CD4-positive, alpha-beta T cell treated with Interleukin-2 at 100 ng/mL for 4 hours (primary cell): ENCODE data around the gene XRCC3.

ENCODE experiments used
- DNase-seq: peaks from one replicate; pipeline ENCODE4 v3.0.0-alpha.2; 2020; ENCODE audit warnings: low spot score

Gene XRCC3

GRCh38 chr14:103725739-103726395, 10.6 kb upstream of the XRCC3 start:
- no peak for DNase-seq

- DNase-seq = no peak
Observed at GRCh38 chr14:103725001-103725682, 9.9 kb upstream of the XRCC3 start.

DNA sequence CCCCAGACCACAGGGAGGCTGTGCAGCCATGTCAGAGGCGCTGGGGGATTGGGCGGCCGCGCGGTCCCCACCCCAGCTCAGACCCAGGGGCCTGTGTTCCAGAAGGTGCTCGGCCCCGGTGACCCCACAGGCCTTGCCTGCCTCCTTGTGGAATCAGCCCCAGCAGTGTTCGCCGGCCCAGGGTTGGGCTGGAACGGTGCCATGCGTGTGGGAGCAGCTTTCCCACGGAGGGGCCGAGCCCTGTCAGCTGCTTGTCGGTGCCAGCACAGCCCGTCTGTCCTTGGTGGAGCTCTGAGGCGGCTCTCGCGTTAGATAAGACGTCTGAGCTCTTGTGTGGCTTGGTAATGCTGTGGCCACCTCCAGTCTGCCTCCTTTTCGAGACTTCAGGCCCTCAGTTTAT, 8.9 kb upstream of the XRCC3 start:
- DNase-seq = no peak

DNA sequence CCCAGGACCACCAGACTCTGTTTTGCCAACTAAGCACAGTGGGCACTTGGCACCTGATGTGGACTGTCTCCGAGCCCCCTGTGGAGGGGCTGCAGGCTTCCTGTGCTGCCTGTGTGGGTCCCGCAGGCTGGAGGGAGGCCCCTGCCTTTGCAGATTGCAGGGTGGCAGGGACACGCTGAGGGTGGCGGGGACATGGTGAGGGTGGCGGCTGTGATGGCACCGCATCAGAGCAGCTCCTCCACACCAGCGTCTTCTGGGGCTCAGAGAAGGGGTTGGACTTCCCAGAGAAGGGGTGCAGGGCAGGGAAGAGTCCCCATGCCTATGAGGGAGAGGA, 8.5 kb upstream of the XRCC3 start:
- DNase-seq = no peak

DNA sequence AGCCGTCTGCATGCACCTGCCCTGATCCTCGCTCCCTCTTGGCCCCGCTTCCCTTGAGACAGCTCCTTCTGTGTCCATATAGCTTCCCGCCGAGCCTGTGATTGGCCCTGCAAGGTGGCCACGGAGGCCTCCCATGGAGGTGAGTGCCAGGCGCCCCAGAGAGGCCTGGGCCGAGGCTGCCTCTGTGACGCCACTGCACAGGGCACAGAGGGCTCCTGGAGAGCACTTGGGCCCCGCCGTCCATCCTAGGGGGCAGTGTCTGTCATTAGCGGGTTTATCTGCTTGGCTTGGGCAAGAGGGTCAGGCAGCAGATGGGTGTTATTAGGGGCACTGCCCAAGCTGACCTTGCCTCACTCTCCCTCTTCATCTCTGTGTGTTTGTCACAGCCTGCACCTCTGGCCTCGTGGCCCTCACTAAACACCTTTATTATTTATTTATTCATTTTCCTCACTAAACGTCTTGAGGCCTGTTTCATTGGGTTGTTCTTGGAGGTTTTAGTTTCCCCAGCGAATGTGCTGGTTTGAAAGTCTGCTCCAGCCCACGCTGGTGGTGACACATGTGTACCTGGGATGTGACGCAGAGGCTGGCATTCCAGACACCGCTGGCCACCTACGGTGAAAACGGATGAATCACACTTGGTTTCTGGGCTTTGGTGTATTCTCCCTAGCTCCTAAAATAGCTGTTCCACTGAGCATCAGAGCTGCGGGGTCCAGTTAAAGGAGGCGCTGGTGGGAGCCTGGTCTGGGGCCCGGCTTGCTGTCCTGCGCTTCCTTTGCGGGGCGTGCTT, 6.3 kb upstream of the XRCC3 start:
- no peak for DNase-seq

- DNase-seq = no peak
Observed at GRCh38 chr14:103719751-103720150, 4.5 kb upstream of the XRCC3 start.

DNA sequence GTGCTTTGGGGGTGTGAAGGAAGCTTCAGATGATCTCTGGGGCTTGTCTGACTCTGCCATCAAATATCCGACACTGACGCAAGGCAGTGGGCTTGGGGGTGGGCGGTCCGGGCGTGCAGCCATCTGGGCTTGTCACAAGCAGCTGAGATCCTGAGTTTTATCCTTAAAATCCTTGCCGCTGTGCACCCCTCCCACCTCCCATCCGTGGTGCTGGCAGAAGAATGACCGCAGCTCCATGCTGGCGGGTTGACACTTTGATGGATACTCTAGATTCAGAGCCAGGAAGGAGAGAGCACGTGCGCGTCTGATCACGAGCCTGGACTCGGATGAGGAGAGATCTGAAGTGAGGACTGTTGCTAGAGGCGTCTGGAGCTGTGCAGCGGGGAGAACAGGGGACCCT, 3.3 kb upstream of the XRCC3 start:
- no peak for DNase-seq

GRCh38 chr14:103716899-103717411, 1.7 kb upstream of the XRCC3 start:
- no peak for DNase-seq

- no peak for DNase-seq
Observed at GRCh38 chr14:103716091-103716801, 995 bp upstream of the XRCC3 start.

- DNase-seq = no peak
Observed at GRCh38 chr14:103714063-103714724, 1.1 kb downstream of the XRCC3 start.

DNA sequence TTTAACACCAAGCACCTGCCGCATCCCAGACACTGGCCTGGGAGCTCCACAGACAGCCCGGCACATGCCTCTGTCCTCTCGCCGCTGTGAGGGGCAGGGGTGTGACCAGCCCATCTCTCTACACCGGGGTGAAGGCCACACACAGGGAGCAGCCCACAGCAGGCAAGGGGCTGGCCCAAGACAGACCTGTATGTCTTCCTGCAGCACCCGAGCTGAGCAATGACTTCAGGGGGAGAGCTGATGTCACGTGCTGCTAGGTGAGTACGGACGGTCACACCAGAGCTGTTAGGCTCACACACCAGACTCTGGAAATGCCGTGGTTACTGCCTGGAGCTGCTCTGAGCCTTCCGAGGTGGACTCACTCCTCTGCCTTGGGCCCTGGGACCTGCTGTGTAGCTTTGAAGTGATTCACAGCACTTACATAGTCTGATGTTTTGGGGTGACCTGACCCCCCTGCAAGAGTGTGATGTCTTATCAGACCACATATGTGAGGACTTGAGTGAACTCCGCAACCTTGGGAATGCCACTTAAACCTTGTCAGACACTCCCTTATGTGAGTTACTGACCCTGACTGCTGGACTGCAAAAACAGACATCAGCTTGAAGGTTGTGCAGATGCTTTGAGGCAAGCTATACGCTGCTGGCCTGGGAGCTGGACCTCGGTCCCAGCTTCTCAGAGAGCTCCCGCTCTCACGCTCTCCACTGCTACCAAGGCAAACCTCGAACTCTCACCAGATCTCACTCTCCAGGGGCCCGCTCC, 1.8 kb downstream of the XRCC3 start:
- no peak for DNase-seq

GRCh38 chr14:103712633-103713247, 2.5 kb downstream of the XRCC3 start:
- DNase-seq = no peak

- DNase-seq = no peak
Observed at GRCh38 chr14:103711516-103712431, 3.5 kb downstream of the XRCC3 start.

- no peak for DNase-seq
Observed at GRCh38 chr14:103710771-103711377, 4.4 kb downstream of the XRCC3 start.

- DNase-seq = no peak
Observed at GRCh38 chr14:103709814-103710213, 5.4 kb downstream of the XRCC3 start.

DNA sequence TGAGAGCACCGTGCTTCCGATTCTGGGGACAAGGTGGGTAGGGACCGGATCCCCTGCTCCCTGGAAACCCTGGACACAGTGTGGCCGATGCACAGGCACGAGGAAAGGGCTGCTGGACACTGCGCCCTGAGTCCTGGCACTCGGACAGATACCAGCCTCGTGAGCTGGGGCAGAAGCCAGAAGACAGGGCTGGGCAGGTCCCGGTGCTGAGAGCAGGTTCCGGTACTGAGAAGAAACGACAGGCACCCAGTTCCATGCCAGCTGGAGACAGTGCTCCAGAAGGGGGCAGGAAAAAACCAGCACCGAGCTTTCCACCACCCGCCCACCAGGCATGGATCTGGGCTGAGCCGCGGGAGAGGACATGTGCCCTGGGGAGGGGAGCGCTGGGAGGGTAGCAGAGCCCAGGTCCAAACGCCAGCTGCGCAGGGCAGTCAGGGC, 6.5 kb downstream of the XRCC3 start:
- DNase-seq = no peak

DNA sequence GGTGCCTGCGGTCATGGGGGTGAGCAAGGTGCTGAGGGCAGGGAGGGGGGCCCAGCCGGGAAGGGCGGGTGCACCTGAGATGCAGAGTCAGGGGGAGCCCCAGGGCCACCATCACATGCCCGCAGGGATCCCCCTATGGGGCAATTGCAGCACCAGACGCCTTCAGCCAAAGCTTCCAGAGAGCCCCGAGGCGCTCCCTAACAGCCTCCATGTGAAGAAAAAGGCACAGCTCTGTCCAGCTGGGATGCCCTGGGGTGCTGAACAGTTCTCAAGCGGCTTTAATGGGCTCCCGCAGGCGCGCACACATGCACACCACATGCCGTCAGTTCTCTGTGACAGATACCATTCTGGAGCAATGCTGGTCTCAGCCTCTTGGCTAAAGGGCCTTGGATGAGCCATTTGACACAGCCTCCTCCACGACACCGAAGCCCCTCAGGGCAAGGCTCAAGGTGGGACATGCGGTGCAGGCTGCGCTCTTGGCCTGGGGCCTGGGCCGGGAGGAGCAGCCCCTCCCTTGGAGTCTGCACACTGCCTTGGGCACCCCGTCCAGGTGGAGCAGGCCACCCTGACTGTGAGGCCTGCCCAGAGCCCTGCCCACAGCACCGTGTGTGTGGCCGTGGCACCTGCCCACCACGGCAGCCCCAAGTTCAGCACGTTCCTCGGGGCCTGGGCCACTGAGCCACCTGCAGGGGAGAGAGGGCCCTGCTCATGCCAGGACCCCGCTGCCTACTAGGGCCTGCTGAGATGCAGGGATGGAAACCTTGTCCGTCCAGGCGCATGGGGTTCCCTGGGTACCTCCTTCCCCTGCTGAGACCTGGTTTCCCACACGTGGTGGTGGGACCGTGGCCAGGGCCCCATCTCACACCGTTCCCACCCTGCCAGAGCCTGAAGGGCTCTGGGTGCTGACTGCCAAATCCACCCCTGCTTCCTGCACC, 7.7 kb downstream of the XRCC3 start:
- no peak for DNase-seq
